ENCODE data around the gene PSAPL1. TPM values are rescaled to one million over a fixed set of nuclear protein-coding genes. Genes with fewer than 3 reads are reported as not detected.
"Not testable (repeated sequence)": the region's sequence is repeated elsewhere in the genome, so short reads cannot be mapped to it uniquely, and the experiment has no call there.

PSAPL1 gene
- total RNA-seq, 1 experiment from 2014 or later, result 0.05 TPM

DNA sequence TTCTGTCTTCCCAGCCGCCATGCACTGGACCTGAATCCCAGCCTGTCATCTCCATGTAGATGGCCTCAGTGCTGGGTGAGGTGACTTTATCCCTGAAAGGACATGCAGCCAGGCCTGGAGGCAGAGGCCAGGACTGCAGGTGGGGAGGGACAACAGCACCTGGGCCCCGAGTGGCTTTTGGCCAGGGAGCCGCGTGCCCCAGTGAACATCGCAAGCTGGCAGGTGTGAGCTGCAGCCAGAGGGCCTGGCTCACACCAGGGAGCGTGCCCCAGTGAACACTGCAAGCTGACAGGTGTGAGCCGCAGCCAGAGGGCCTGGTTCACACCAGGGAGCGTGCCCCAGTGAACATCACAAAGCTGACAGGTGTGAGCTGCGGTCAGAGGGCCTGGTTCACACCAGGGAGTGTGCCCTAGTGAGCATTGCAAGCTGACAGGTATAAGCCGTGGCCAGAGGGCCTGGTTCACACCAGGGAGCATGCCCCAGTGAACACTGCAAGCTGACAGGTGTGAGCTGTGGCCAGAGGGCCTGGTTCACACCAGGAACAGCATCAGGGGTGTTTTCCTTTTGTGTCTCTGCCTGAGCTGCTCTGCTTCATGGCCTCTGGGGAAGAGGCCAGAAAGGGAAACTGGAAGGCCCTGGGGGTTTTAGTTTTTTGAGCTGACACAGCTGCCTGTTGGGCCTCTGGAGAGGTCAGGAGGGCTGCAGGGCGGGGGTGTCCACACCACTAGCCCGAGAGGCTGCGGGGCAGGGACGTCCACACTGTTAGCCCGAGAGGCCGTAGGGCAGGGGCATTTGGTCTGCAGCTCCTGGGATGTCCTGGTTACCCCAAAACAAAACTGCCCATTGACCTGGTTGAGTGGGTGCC is 22.7 kb upstream of the PSAPL1 start:
- no peaks in the 10 kb centered on the region for H3K9me2 ChIP-seq (ENCODE audit: insufficient read depth)
- no peak overlapping the region for H3K4me3 ChIP-seq (replicated peaks in 1 of 2; ENCODE audit: low read depth in 1 of 2, low read length in 2 of 2)
- no peak; the same call in 1 of the 2 replicates for ATAC-seq
- ChIA-PET CTCF (no interaction called here), POLR2A (no interaction called here), RAD21 (ENCODE audit: low non-redundant PET in 1 of 2, low total read pairs in 2 of 2, uncharacterized antibody in 2 of 2, unreplicated experiment in 2 of 2) (interaction anchor here in 1 of 2 experiments (0.7 kb wide), 1 partner anchor 371 kb away, joined by 4 read pairs; no protein-coding TSS in a partner anchor)
- TF ChIP-seq EGR1 (IDR thresholded peaks at IDR 0.05; ENCODE audit: low read depth), result no peak
- TF ChIP-seq YY1 (IDR thresholded peaks at IDR 0.05; ENCODE audit: extremely low read depth, insufficient replicate concordance, low read depth, low read length), result no peak
- no peak for TF ChIP-seq ELF1 (IDR thresholded peaks at IDR 0.05; ENCODE audit: borderline replicate concordance, low read depth)
- TF ChIP-seq REST (IDR thresholded peaks at IDR 0.05; ENCODE audit: low read depth), result no peak
- no peak for TF ChIP-seq POLR2AphosphoS5 (IDR thresholded peaks at IDR 0.05; ENCODE audit: low read depth, low read length)
- no peak for TF ChIP-seq EZH2 (IDR thresholded peaks at IDR 0.05)
- TF ChIP-seq ATF3 (IDR thresholded peaks at IDR 0.05), result no peak
- no peak for TF ChIP-seq ZFX (IDR thresholded peaks at IDR 0.05)
- no peak for TF ChIP-seq POLR2A (IDR thresholded peaks at IDR 0.05; ENCODE audit: borderline replicate concordance, extremely low read depth, insufficient read depth, insufficient read length)
- no peak for TF ChIP-seq RAD21 (IDR thresholded peaks at IDR 0.05; ENCODE audit: low read depth)
- intact Hi-C loops (cut with micrococcal nuclease), result no loop called here
- H3K9ac ChIP-seq (ENCODE audit: low read length), result no peak overlapping the region
- H3K36me3 ChIP-seq (ENCODE audit: control insufficient read depth in 1 of 2, insufficient read depth in 2 of 2, low read length in 2 of 2), result no peaks in the 10 kb centered on the region
- no peaks in the 10 kb centered on the region for H4K20me1 ChIP-seq (ENCODE audit: insufficient read depth)
- H3K27ac ChIP-seq (ENCODE audit: low read depth, low read length), result no peak overlapping the region
- BruUV-seq (replicated peaks), result no TSS peak
- H3K79me2 ChIP-seq (ENCODE audit: insufficient read depth, low read length), result no peaks in the 10 kb centered on the region
- peaks cover 0 to 3% of the 10 kb centered on the region in 2 experiments; a peak in 1 of 4 replicates for H3K4me1 ChIP-seq (ENCODE audit: control insufficient read depth in 1 of 2, insufficient read depth in 2 of 2, low read length in 2 of 2)
- no peaks in the 10 kb centered on the region for H3K9me3 ChIP-seq (ENCODE audit: control insufficient read depth in 1 of 2, insufficient read depth in 1 of 2, low read depth in 1 of 2, low read length in 2 of 2)
- H3K4me2 ChIP-seq (ENCODE audit: low read length), result no peak overlapping the region
- no peaks in the 10 kb centered on the region for H3K27me3 ChIP-seq (ENCODE audit: insufficient read depth, low read length)
- no peak overlapping the region for H2AFZ ChIP-seq (ENCODE audit: low read depth, low read length, poor library complexity, severe bottlenecking)
- DNase-seq (ENCODE audit: low read depth, low spot score), result no peak

DNA sequence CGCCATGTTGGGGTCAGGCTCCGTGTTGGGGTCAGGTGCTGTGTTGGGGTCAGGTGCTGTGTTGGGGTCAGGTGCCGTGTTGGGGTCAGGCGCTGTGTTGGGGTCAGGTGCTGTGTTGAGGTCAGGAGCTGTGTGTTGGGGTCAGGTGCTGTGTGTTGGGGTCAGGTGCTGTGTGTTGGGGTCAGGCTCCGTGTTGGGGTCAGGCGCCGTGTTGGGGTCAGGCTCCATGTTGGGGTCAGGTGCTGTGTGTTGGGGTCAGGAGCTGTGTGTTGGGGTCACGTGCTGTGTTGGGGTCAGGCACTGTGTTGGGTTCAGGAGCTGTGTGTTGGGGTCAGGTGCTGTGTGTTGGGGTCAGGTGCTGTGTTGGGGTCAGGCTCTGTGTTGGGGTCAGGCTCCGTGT is 18.1 kb upstream of the PSAPL1 start:
- H3K27me3 ChIP-seq (ENCODE audit: insufficient read depth, low read length); H3K36me3 ChIP-seq (ENCODE audit: control insufficient read depth in 1 of 2, insufficient read depth in 2 of 2, low read length in 2 of 2); intact Hi-C loops (cut with micrococcal nuclease); ATAC-seq; H2AFZ ChIP-seq (ENCODE audit: low read depth, low read length, poor library complexity, severe bottlenecking); H3K79me2 ChIP-seq (ENCODE audit: insufficient read depth, low read length); H3K9me2 ChIP-seq (ENCODE audit: insufficient read depth); H4K20me1 ChIP-seq (ENCODE audit: insufficient read depth); H3K27ac ChIP-seq (ENCODE audit: low read depth, low read length); POLR2A ChIA-PET; BruUV-seq (replicated peaks); RAD21 ChIA-PET (ENCODE audit: low non-redundant PET in 1 of 2, low total read pairs in 2 of 2, uncharacterized antibody in 2 of 2, unreplicated experiment in 2 of 2); H3K4me2 ChIP-seq (ENCODE audit: low read length); DNase-seq (ENCODE audit: low read depth, low spot score); H3K4me3 ChIP-seq (replicated peaks in 1 of 2; ENCODE audit: low read depth in 1 of 2, low read length in 2 of 2); H3K4me1 ChIP-seq (ENCODE audit: control insufficient read depth in 1 of 2, insufficient read depth in 2 of 2, low read length in 2 of 2); H3K9ac ChIP-seq (ENCODE audit: low read length); CTCF ChIA-PET; H3K9me3 ChIP-seq (ENCODE audit: control insufficient read depth in 1 of 2, insufficient read depth in 1 of 2, low read depth in 1 of 2, low read length in 2 of 2): not testable (repeated sequence)
